GM18519 (cell line): ENCODE results near the gene HYCC1.
"Not testable (repeated sequence)": the region's sequence is repeated elsewhere in the genome, so short reads cannot be mapped to it uniquely, and the experiment has no call there.

Experiments
- ATAC-seq: cut with Tn5 transposase; IDR thresholded peaks from one replicate; pipeline ENCODE4 v1.9.1; 2021; ENCODE audit warnings: mild to moderate bottlenecking, moderate library complexity; ENCODE audit not compliant: unreplicated experiment, low FRiP score

The HYCC1 gene

DNA sequence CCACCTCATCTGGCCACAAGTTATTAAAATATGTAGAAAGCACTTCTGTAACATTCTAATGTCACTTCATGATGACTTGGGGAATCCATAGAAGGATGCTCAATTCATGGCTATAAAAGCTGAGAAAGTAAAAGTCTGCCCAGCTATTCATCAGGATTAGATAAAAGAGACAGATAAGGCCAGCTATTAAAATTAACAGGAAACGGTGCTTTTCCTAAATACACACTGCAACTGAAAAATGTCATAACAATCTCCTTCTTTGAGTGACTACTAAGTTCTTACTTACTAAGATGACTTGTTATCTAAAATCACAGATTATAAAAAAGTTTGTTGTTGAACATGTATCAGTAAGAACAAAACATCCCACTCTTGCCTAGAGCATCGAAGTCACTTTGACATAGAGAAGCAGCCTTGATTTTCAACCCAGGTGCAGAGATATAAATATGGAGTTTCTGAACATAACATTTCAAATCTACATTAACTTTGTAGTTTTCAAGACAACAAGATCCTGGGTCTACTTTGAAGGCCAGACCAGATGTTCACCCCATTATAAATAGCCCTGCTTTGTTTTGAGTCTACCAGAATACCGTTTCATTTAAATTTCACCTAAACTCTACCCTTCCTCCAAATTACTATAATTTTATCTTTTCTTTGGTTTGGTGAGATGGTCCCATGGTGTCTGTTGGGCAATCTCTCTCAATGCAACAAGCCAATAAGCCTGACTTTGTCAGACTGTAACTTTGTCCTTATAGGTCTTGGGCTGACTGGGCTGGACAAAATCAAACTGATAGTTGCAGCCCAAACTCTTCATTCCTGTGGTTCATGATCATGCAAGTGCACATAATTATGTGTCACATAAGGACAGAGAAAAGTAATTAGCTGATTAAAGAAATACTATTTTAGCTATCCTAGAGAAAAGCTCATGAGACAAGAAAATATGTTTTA lies 24.0 kb downstream of the HYCC1 start:
- ATAC-seq: no peak

DNA sequence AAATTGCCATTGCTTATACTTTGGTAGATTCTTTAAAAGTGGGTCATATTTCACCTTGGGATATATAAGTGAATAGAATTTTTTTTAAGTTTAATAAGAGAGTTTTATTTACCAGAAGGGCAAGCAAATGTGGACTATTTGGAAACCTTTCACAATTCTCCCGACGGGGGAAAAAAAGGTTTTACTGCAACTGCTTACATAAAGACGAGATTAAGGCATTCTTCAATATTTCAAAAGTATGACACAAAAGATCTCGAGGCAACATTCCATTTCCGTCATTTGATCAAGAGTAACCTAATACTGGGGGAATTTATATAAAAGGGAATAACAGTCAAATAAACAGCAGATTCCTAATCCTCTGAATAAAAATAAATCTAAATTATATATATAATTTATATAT lies 28.5 kb downstream of the HYCC1 start:
- no peak for ATAC-seq

DNA sequence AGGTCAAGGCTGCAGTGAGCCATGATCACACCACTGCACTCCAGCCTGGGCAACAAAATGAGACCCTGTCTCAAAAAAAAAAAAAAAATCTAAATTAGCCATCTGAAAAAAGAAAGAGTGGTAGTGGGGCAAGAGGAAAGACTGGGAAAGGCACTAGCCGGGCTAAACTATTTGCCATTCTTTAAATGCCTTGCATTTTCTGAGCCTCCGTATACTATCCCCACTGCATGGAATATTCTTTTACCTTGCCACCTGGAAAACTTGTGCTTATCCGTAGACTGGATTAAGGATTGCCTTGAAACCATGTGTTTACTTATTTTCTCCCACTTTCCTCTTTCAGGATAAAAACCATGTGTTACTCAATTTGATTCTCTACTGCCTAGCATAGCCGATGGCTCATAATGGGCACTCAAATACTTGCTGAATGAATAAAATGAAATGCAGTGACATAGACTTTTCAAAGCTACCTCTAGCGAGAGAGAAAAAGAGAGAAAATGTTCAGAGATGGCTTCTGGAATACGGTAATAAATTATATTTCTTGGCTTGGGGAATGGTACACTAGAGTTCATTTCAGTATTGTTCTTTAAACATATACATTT lies 30.6 kb downstream of the HYCC1 start:
- no peak for ATAC-seq

DNA sequence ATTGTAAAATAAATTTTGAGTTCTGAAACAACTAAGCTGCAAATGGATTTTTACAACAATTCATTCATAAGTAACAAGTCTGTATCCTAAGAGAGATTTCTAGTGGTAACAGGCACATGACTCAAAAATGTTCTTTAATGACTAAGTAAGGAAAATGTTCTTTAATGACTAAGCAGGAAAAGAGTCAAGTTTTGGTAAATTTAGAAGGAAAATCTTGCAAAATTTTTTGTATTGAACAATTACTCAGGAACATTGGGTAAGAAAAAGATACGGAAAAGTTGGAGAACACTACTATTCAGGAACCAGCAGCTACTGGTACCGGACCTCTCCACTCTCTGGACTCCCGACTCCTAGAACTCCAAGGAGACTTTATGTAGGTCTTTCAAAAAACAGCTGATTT lies 33.5 kb downstream of the HYCC1 start:
- ATAC-seq: no peak

DNA sequence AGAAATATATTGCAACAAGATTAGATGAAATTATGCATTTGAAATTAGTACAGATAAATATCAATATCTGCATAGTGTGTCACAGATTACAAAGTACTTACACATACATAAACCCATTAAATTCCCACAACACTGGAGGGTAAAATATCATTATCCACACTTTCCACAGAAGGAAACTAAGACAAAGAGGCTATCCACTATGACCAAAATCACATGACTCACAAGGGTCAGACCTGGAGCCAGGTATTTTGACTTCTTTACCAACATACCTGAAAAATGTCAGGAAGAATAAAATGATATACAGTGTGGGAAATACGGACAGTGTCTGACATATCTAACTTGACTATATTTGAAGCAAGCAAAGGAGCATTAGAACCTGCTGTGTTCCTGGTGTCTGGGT lies 34.1 kb downstream of the HYCC1 start:
- ATAC-seq: no peak

DNA sequence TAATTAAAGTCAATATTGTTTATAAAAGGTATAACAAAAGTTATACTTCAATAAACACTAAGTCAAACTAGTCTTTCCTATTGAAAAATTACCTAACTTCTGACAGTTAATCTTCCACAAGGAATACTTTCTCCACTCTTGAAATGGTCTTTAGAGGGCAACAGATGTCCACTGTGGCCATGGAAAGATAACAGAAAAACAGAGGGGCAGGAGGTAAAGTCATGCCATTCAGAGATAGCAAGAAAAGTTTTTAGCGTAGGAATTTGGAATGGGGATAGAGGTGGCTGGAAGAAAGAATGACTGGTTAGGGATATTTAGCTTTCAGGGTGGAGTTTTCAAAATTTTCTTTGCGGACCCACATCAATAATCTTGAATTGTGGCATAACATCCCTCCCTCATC lies 34.7 kb downstream of the HYCC1 start:
- no peak for ATAC-seq

DNA sequence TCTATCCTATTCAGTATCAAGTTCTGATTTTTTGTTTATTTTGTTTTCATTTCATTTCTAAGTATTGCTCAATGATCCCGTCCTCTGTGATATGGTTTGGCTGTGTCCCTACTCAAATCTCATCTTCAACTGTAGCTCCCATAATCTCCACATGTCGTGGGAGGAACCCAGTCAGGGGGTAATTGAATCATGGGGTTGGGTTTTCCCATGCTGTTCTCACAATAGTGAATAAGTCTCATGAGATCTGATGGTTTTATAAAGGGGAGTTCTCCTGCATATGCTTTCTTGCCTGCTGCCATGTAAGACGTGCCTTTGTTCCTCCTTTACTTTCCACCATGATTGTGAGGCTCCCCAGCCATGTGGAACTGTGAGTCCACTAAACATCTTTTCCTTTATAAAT lies 39.3 kb downstream of the HYCC1 start:
- ATAC-seq: not testable (repeated sequence)

DNA sequence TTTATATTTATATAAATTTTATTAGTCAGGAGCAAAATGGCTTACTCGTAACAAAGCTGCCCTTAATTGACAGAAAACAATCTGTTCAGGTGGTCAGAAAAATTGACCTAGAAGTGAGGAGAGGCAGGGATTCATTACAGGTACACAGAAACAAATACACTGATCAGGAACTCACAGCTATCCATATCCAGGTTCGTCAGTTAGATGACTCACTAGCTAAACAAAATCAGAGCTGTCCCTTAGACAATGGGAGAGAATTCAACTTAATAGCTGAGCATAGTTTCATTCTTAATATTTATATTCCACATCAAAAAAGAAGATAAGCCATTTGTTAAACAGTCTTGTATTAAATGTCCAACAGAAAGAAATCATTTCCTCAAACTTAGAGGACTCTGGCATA lies 41.7 kb downstream of the HYCC1 start:
- ATAC-seq: no peak

DNA sequence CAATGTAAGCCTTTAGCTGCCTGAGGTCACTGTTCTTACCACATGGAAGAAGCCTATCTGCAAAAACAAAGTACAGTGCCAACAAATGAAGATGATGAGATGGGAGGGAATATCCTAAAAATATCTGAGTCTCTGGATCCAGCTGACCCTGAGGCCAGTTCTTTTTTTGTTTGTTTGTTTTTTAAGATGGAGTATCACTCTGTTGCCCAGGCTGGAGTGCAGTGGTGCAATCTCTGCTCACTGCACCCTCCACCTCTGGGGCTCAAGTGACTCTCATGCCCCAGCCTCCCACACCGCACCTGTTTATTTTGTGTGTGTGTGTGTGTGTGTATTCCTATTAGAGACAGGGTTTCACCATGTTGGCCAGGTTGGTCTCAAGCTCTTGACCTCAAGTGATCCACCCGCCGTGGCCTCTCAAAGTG lies 44.9 kb downstream of the HYCC1 start:
- no peak for ATAC-seq
